ENCODE measurements around the gene COL4A2. TPM values are rescaled to one million over a fixed set of nuclear protein-coding genes. Genes with fewer than 3 reads are reported as not detected.

COL4A2 gene
- total RNA-seq, 1 experiment from 2014 or later, result 1.6 TPM

DNA sequence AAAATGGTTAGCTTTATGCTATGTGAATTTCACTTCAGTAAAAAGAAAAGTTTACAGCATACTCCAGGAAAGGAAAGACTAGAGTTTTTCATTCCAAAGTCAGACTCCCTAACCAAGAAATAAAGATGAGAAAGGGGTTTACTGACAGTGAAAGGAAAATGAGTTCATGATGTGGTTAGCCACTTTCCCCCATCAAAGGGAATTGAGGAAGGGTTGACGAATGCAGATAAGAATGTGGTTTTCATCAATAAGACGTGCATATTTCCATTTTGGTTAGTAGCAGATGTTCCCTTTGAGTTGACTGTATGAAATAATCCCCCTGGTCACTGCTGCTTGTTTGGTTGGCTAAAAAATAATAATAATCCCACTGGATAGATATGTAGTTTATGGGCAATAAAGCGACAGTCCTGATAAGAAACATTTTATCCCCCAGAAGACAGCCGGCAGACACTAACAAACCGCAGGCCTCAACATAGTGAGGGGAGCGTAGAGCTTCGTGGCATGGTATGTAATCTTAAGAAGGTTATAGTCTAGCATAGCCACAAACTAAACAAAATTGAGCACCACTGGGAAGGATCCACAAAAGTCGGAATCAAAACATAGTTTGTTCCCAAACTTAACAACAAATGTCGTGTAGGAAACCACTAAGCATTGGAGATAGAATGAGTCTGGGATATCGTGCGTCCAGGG is 114.8 kb downstream of the COL4A2 start:
- ChIA-PET POLR2A (no interaction called here), CTCF (no interaction called here), RAD21 (ENCODE audit: low non-redundant PET in 1 of 2, low total read pairs in 2 of 2, uncharacterized antibody in 2 of 2, unreplicated experiment in 2 of 2) (no interaction called here)
- Histone ChIP-seq H4K20me1 (ENCODE audit: insufficient read depth) (no peaks in the 10 kb centered on the region), H3K4me2 (ENCODE audit: low read length) (no peak overlapping the region), H3K4me3 (replicated peaks in 1 of 2; ENCODE audit: low read depth in 1 of 2, low read length in 2 of 2) (no peak overlapping the region), H2AFZ (ENCODE audit: low read depth, low read length, poor library complexity, severe bottlenecking) (no peak overlapping the region), H3K9ac (ENCODE audit: low read length) (no peak overlapping the region), H3K79me2 (ENCODE audit: insufficient read depth, low read length) (no peaks in the 10 kb centered on the region), H3K27ac (ENCODE audit: low read depth, low read length) (no peak overlapping the region), H3K9me3 (ENCODE audit: control insufficient read depth in 1 of 2, insufficient read depth in 1 of 2, low read depth in 1 of 2, low read length in 2 of 2) (no peaks in the 10 kb centered on the region), H3K36me3 (ENCODE audit: control insufficient read depth in 1 of 2, insufficient read depth in 2 of 2, low read length in 2 of 2) (no peaks in the 10 kb centered on the region), H3K27me3 (ENCODE audit: insufficient read depth, low read length) (no peaks in the 10 kb centered on the region), H3K4me1 (ENCODE audit: control insufficient read depth in 1 of 2, insufficient read depth in 2 of 2, low read length in 2 of 2) (no peaks in the 10 kb centered on the region), H3K9me2 (ENCODE audit: insufficient read depth) (no peaks in the 10 kb centered on the region)
- no TSS peak for BruUV-seq (replicated peaks)
- intact Hi-C loops (cut with micrococcal nuclease), result no loop called here
- TF ChIP-seq JUND (IDR thresholded peaks at IDR 0.05) (no peak), RAD21 (IDR thresholded peaks at IDR 0.05; ENCODE audit: low read depth) (no peak), CBX3 (IDR thresholded peaks at IDR 0.05; ENCODE audit: low read depth) (no peak), TCF7L2 (IDR thresholded peaks at IDR 0.05; ENCODE audit: borderline replicate concordance, extremely low read depth, insufficient read depth, insufficient read length) (no peak), MAX (IDR thresholded peaks at IDR 0.05) (no peak), ATF3 (IDR thresholded peaks at IDR 0.05) (no peak), SP1 (IDR thresholded peaks at IDR 0.05; ENCODE audit: low read depth) (no peak), EGR1 (IDR thresholded peaks at IDR 0.05; ENCODE audit: low read depth) (no peak), EZH2phosphoT487 (IDR thresholded peaks at IDR 0.05; ENCODE audit: borderline replicate concordance) (no peak), YY1 (IDR thresholded peaks at IDR 0.05; ENCODE audit: extremely low read depth, insufficient replicate concordance, low read depth, low read length) (no peak), CEBPB (IDR thresholded peaks at IDR 0.05; ENCODE audit: low read depth) (no peak)
- TF ChIP-seq, protein P1, sequence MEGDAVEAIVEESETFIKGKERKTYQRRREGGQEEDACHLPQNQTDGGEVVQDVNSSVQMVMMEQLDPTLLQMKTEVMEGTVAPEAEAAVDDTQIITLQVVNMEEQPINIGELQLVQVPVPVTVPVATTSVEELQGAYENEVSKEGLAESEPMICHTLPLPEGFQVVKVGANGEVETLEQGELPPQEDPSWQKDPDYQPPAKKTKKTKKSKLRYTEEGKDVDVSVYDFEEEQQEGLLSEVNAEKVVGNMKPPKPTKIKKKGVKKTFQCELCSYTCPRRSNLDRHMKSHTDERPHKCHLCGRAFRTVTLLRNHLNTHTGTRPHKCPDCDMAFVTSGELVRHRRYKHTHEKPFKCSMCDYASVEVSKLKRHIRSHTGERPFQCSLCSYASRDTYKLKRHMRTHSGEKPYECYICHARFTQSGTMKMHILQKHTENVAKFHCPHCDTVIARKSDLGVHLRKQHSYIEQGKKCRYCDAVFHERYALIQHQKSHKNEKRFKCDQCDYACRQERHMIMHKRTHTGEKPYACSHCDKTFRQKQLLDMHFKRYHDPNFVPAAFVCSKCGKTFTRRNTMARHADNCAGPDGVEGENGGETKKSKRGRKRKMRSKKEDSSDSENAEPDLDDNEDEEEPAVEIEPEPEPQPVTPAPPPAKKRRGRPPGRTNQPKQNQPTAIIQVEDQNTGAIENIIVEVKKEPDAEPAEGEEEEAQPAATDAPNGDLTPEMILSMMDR (IDR thresholded peaks at IDR 0.05 in 2 of 3, conservative IDR thresholded peaks at IDR 0.05 in 1 of 3; ENCODE audit: borderline replicate concordance in 1 of 3, insufficient read depth in 1 of 3, low read depth in 2 of 3, low read length in 2 of 3), result no peak
- TF ChIP-seq, protein P2, sequence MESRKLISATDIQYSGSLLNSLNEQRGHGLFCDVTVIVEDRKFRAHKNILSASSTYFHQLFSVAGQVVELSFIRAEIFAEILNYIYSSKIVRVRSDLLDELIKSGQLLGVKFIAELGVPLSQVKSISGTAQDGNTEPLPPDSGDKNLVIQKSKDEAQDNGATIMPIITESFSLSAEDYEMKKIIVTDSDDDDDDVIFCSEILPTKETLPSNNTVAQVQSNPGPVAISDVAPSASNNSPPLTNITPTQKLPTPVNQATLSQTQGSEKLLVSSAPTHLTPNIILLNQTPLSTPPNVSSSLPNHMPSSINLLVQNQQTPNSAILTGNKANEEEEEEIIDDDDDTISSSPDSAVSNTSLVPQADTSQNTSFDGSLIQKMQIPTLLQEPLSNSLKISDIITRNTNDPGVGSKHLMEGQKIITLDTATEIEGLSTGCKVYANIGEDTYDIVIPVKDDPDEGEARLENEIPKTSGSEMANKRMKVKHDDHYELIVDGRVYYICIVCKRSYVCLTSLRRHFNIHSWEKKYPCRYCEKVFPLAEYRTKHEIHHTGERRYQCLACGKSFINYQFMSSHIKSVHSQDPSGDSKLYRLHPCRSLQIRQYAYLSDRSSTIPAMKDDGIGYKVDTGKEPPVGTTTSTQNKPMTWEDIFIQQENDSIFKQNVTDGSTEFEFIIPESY (IDR thresholded peaks at IDR 0.05; ENCODE audit: extremely low read depth, insufficient replicate concordance, low read length), result no peak
- TF ChIP-seq, protein P3, sequence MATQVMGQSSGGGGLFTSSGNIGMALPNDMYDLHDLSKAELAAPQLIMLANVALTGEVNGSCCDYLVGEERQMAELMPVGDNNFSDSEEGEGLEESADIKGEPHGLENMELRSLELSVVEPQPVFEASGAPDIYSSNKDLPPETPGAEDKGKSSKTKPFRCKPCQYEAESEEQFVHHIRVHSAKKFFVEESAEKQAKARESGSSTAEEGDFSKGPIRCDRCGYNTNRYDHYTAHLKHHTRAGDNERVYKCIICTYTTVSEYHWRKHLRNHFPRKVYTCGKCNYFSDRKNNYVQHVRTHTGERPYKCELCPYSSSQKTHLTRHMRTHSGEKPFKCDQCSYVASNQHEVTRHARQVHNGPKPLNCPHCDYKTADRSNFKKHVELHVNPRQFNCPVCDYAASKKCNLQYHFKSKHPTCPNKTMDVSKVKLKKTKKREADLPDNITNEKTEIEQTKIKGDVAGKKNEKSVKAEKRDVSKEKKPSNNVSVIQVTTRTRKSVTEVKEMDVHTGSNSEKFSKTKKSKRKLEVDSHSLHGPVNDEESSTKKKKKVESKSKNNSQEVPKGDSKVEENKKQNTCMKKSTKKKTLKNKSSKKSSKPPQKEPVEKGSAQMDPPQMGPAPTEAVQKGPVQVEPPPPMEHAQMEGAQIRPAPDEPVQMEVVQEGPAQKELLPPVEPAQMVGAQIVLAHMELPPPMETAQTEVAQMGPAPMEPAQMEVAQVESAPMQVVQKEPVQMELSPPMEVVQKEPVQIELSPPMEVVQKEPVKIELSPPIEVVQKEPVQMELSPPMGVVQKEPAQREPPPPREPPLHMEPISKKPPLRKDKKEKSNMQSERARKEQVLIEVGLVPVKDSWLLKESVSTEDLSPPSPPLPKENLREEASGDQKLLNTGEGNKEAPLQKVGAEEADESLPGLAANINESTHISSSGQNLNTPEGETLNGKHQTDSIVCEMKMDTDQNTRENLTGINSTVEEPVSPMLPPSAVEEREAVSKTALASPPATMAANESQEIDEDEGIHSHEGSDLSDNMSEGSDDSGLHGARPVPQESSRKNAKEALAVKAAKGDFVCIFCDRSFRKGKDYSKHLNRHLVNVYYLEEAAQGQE (IDR thresholded peaks at IDR 0.05; ENCODE audit: low read depth), result no peak
- ATAC-seq (no peak), DNase-seq (ENCODE audit: low read depth, low spot score) (no peak)
